LNCaP clone FGC (cell line): ENCODE results near the gene DNAI1.

Experiments
- DNase-seq: peaks from one replicate; pipeline ENCODE4 v3.0.0-alpha.2; 2011; ENCODE audit warnings: low read depth
- H3K4me3 ChIP-seq: 2 replicates; pipeline ENCODE4 v1.5.1; 2011; ENCODE audit warnings: mild to moderate bottlenecking, low read depth, low read length, control low read depth
- CTCF ChIP-seq: IDR thresholded peaks from 2 replicates; pipeline ENCODE4 v1.5.1; 2012; ENCODE audit warnings: mild to moderate bottlenecking; ENCODE audit not compliant: control insufficient read depth, insufficient read depth; ENCODE audit errors: extremely low read depth

The DNAI1 gene

DNA sequence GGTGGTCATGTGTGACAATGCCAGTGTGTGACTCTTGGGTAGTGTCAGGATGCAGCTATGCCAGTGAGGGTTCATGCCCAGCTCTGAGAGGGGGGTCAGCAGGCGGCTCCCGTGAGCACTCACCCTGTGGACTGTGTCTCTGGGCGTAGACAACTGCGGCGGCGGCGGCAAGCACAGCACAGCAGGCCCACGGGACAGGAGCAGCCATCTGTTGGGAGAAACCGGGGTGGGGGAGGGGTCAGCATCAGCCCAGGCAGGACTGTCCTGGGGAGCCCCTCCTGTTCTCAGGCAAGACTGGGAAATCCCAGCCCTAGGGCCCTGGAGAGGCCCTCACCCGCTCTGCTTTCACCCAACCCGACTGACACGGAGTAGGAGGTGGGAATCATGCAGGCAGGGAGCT is 110.2 kb downstream of the DNAI1 start:
- TF ChIP-seq CTCF = no peak
- DNase-seq = no peak
- no peak overlapping the region for H3K4me3 ChIP-seq

DNA sequence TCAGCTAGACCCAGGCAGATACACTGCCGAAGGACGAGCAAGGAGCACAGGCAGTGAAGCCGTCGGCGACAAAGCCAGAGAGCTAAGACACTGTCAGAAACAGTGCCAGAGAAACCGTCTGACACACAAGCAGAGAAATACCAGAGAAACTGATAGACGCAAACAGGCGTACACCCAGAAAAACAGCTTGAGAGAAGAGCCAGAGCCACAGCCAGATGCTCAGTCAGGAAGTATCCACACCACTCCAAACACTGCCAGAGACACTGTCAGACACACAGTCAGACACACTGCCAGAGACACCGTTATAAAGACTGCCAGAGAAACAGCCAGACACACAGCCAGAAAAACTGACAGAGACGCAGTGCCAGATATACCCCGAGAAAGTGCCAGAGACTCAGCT is 111.8 kb downstream of the DNAI1 start:
- no peak for TF ChIP-seq CTCF
- no peak for DNase-seq
- no peak overlapping the region for H3K4me3 ChIP-seq
